RWPE1 (cell line): ENCODE measurements around the gene MTUS2.

Experiments
- CTCF ChIA-PET: fragments of 350-600 bp; sonication (Branson Sonifier 250); formaldehyde crosslinking; extraction: SDS; loops from one replicate; lab custom pipeline; 2021; lab: Yijun Ruan, JAX
- POLR2A ChIA-PET: fragments of 400-600 bp; formaldehyde crosslinking; extraction: SDS; loops from one replicate; lab custom pipeline; 2020; ENCODE audit warnings: antibody characterized with exemption; ENCODE audit not compliant: low non-redundant PET; lab: Yijun Ruan, JAX
- DNase-seq: peaks from one replicate; pipeline ENCODE4 v3.0.0; 2012; ENCODE audit warnings: low spot score
- H3K27ac ChIP-seq: fragments of 450-650 bp; 2 replicates; pipeline ENCODE4 v1.5.1; 2017
- TF ChIP-seq, protein P1 (sequence below): fragments of 450-650 bp; conservative IDR thresholded peaks from 2 replicates; pipeline ENCODE4 v1.5.1; 2017; ENCODE audit warnings: low read depth, mild to moderate bottlenecking

MTUS2 gene

GRCh38 chr13:29175250-29175873, 355.2 kb downstream of the MTUS2 start:
- CTCF ChIA-PET = interaction anchor here (0.6 kb wide), 1 partner anchor 38 kb away, joined by 4 read pairs; no protein-coding TSS in a partner anchor
- DNase-seq = no peak
- TF ChIP-seq, protein P1, sequence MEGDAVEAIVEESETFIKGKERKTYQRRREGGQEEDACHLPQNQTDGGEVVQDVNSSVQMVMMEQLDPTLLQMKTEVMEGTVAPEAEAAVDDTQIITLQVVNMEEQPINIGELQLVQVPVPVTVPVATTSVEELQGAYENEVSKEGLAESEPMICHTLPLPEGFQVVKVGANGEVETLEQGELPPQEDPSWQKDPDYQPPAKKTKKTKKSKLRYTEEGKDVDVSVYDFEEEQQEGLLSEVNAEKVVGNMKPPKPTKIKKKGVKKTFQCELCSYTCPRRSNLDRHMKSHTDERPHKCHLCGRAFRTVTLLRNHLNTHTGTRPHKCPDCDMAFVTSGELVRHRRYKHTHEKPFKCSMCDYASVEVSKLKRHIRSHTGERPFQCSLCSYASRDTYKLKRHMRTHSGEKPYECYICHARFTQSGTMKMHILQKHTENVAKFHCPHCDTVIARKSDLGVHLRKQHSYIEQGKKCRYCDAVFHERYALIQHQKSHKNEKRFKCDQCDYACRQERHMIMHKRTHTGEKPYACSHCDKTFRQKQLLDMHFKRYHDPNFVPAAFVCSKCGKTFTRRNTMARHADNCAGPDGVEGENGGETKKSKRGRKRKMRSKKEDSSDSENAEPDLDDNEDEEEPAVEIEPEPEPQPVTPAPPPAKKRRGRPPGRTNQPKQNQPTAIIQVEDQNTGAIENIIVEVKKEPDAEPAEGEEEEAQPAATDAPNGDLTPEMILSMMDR = no peak
- no peak overlapping the region for H3K27ac ChIP-seq
- POLR2A ChIA-PET = no interaction called here

- DNase-seq = no peak
- TF ChIP-seq, protein P1 = no peak
- ChIA-PET POLR2A (interaction anchor here (0.6 kb wide), 1 partner anchor 579 kb away, joined by 5 read pairs; no protein-coding TSS in a partner anchor), CTCF (no interaction called here)
- H3K27ac ChIP-seq = no peak overlapping the region
Observed at GRCh38 chr13:29180055-29180454, 359.9 kb downstream of the MTUS2 start.

DNA sequence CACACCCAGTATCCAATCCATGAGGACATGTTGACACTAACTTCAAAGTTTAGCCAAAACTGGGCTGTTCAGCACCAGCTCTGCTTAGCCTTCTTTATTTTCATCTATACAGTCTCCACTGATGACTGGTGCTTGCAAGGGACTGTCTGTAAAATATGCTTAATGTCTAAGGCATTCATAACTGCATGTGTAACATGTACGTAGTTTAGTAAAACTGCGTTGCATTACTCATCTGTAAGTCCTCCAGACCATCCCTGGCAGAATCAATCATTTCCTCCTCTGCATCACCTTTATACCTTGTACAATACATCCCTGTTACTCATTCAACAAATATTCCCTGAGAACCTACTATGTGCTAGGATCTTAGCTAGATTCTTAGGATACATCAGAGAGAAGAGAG, 362.1 kb downstream of the MTUS2 start:
- DNase-seq = no peak
- TF ChIP-seq, protein P1 = no peak
- ChIA-PET POLR2A (no interaction called here), CTCF (no interaction called here)
- H3K27ac ChIP-seq = no peak overlapping the region

DNA sequence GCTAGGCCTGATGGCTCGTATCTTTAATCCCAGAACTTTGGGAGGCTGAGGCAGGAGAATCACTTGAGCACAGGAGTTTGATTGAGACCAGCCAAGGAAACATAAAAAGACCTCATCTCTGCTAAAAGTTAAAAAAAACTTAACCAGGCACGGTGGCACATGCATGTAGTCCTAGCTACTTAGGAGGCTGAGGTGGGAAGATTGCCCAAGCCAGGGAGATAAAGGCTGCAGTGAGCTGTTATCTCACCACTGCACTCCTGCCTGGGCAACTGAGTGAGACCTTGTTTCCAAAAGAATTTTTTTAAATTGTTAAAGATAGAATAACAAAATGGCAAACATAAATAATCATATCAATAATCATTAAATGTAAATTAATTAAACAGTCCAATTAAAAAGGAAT, 365.8 kb downstream of the MTUS2 start:
- DNase-seq = no peak
- TF ChIP-seq, protein P1 = no peak
- CTCF ChIA-PET = no interaction called here
- POLR2A ChIA-PET = no interaction called here
- H3K27ac ChIP-seq = no peak overlapping the region

DNA sequence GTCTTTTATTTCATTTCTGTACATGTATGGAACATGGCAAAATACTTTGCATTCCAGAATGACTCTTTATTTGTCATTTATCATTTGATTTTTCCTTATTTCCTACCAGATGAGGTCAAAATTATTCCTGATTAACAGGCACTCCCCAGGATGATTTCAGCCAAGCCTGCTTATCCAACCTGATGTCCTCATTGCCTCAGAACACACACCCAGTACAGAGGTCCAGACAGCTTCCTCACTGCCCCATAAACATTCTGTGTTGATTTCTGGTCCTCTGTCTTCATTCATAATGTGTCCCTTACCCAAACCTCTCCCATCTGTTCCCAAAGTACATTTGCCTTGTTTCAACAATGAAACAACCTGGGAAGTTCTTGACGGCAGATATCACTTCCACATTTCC, 367.4 kb downstream of the MTUS2 start:
- POLR2A ChIA-PET = no interaction called here
- no peak overlapping the region for H3K27ac ChIP-seq
- CTCF ChIA-PET = no interaction called here
- DNase-seq = no peak
- TF ChIP-seq, protein P1 = no peak

GRCh38 chr13:29190298-29190697, 370.2 kb downstream of the MTUS2 start:
- ChIA-PET CTCF (interaction anchor here (0.6 kb wide), 1 partner anchor 54 kb away, joined by 3 read pairs; no protein-coding TSS in a partner anchor), POLR2A (no interaction called here)
- DNase-seq = no peak
- TF ChIP-seq, protein P1 = no peak
- no peak overlapping the region for H3K27ac ChIP-seq
